WTC11 (cell line): ENCODE measurements around the gene MAML2.

Experiments
- CTCF ChIP-seq: fragments of 200-600 bp; IDR thresholded peaks from 2 replicates; pipeline ENCODE4 v1.8.0; 2022; ENCODE audit warnings: antibody characterized with exemption
- GABPB1 ChIP-seq: sonication (generic); formaldehyde crosslinking; IDR thresholded peaks from 2 replicates; pipeline ENCODE4 v1.8.1; 2023; ENCODE audit warnings: mild to moderate bottlenecking, missing genetic modification reagents
- GRHL2 ChIP-seq: fragments of 250-450 bp; sonication (Bioruptor Pico); IDR thresholded peaks from 2 replicates; pipeline ENCODE4 v1.8.0; 2022; ENCODE audit warnings: mild to moderate bottlenecking, moderate library complexity; ENCODE audit not compliant: insufficient replicate concordance, severe bottlenecking
- MAX ChIP-seq: sonication (generic); formaldehyde crosslinking; IDR thresholded peaks from 2 replicates; pipeline ENCODE4 v1.8.0; 2022; ENCODE audit warnings: mild to moderate bottlenecking, missing genetic modification reagents
- NFE2L1 ChIP-seq: sonication (generic); formaldehyde crosslinking; IDR thresholded peaks from 2 replicates; pipeline ENCODE4 v1.8.1; 2023; ENCODE audit warnings: missing genetic modification reagents
- TCF7 ChIP-seq: sonication (generic); formaldehyde crosslinking; IDR thresholded peaks from 2 replicates; pipeline ENCODE4 v1.8.0; 2022; ENCODE audit warnings: mild to moderate bottlenecking, low read depth, missing genetic modification reagents, moderate library complexity
- ZNF512 ChIP-seq: sonication (generic); formaldehyde crosslinking; IDR thresholded peaks from 2 replicates; pipeline ENCODE4 v1.8.1; 2022; ENCODE audit warnings: missing genetic modification reagents, borderline replicate concordance

GRCh38 chr11:96177146-96177545 lies 165.8 kb downstream of the MAML2 start:
- TF ChIP-seq MAX (CRISPR knock-in tag), result no peak
- TF ChIP-seq CTCF, result no peak
- no peak for TF ChIP-seq GRHL2 (CRISPR knock-in tag)
- TF ChIP-seq ZNF512, result no peak
- no peak for TF ChIP-seq NFE2L1 (CRISPR knock-in tag)
- no peak for TF ChIP-seq TCF7 (CRISPR knock-in tag)
- no peak for TF ChIP-seq GABPB1
